SK-N-SH (cell line): ENCODE measurements around the gene IL4. TPM values are rescaled to one million over a fixed set of nuclear protein-coding genes. Genes with fewer than 3 reads are reported as not detected.

Experiments used
- CTCF ChIA-PET: fragments of 300-600, 350-600 bp; formaldehyde crosslinking; extraction: SDS; loops from one replicate; lab custom pipeline; 2021; lab: Yijun Ruan, JAX
- POLR2A ChIA-PET: fragments of 350-600 bp; sonication (Branson Sonifier 250); formaldehyde crosslinking; extraction: SDS; loops from one replicate; lab custom pipeline; 2020; ENCODE audit warnings: antibody characterized with exemption, inconsistent platforms; lab: Yijun Ruan, JAX
- DNase-seq: peaks from one replicate; pipeline ENCODE4 v3.0.0; 2012
- H2AFZ ChIP-seq: fragments of 200-600 bp; sonication (generic); 2 replicates; pipeline ENCODE4 v1.8.1; 2016; ENCODE audit warnings: antibody characterized with exemption, mild to moderate bottlenecking, low read depth
- H3F3A ChIP-seq: fragments of 200-600 bp; sonication (generic); replicated peaks from 2 replicates; pipeline ENCODE3; 2016; ENCODE audit warnings: antibody characterized with exemption, mild to moderate bottlenecking; ENCODE audit not compliant: insufficient read depth
- H3K27ac ChIP-seq, 2 experiments: fragments of 200-500 bp in 1 of 2; fragments of 200-600 bp in 1 of 2; sonication (Bioruptor generic) in 1 of 2; sonication (generic), shearing (Covaris generic) in 1 of 2; 2 replicates each; pipeline versions ENCODE4 v1.5.1 to v1.6.1; 2014 to 2016; ENCODE audit warnings: low read depth in 2 of 2, inconsistent platforms in 1 of 2, low read length in 1 of 2, mild to moderate bottlenecking in 1 of 2, mixed read lengths in 1 of 2
- H3K27me3 ChIP-seq: fragments of 200-600 bp; sonication (generic), shearing (Covaris generic); 2 replicates; pipeline ENCODE4 v1.6.1; 2016; ENCODE audit warnings: mixed run types; ENCODE audit not compliant: insufficient read depth
- H3K36me3 ChIP-seq, 2 experiments: fragments of 200-500 bp in 1 of 2; fragments of 200-600 bp in 1 of 2; sonication (Bioruptor generic) in 1 of 2; sonication (generic) in 1 of 2; replicated peaks in 1 of 2; 2 replicates each; pipeline versions ENCODE3 to v1.5.1; 2014 to 2016; ENCODE audit warnings: low read length in 1 of 2, mild to moderate bottlenecking in 1 of 2; ENCODE audit not compliant: insufficient read depth in 2 of 2, control insufficient read depth in 1 of 2
- H3K4me1 ChIP-seq, 2 experiments: fragments of 200-500 bp in 1 of 2; fragments of 200-600 bp in 1 of 2; sonication (Bioruptor generic) in 1 of 2; sonication (generic), shearing (Covaris generic) in 1 of 2; 2 replicates each; pipeline versions ENCODE4 v1.5.1 to v1.6.1; 2014 to 2016; ENCODE audit warnings: low read depth in 1 of 2, low read length in 1 of 2, mixed run types in 1 of 2; ENCODE audit not compliant: insufficient read depth in 2 of 2, control insufficient read depth in 1 of 2
- H3K4me2 ChIP-seq: fragments of 200-600 bp; sonication (generic), shearing (Covaris generic); 2 replicates; pipeline ENCODE4 v1.6.1; 2017; ENCODE audit warnings: mixed run types
- H3K4me3 ChIP-seq, 2 experiments: fragments of 200-500 bp in 1 of 2; fragments of 200-600 bp in 1 of 2; sonication (Bioruptor generic) in 1 of 2; sonication (generic), shearing (Covaris generic) in 1 of 2; 2 replicates each; pipeline versions ENCODE4 v1.5.1 to v1.8.1; 2014 to 2016; ENCODE audit warnings: low read depth in 2 of 2, inconsistent platforms in 1 of 2, low read length in 1 of 2, mild to moderate bottlenecking in 1 of 2, mixed read lengths in 1 of 2, moderate library complexity in 1 of 2
- H3K79me2 ChIP-seq: fragments of 200-600 bp; sonication (generic); 2 replicates; pipeline ENCODE4 v1.8.1; 2017; ENCODE audit warnings: mild to moderate bottlenecking; ENCODE audit not compliant: insufficient read depth
- H3K9ac ChIP-seq: fragments of 200-600 bp; sonication (generic); 2 replicates; pipeline ENCODE4 v1.6.1; 2017; ENCODE audit warnings: mixed run types
- H3K9me2 ChIP-seq: fragments of 200-600 bp; sonication (generic); 2 replicates; pipeline ENCODE4 v1.6.1; 2017; ENCODE audit warnings: mixed run types
- H3K9me3 ChIP-seq: fragments of 200-600 bp; sonication (generic); 2 replicates; pipeline ENCODE4 v1.6.1; 2017; ENCODE audit warnings: mixed run types, mild to moderate bottlenecking, moderate library complexity
- H4K20me1 ChIP-seq: fragments of 200-600 bp; sonication (generic); 2 replicates; pipeline ENCODE4 v1.6.1; 2017; ENCODE audit warnings: mild to moderate bottlenecking, mixed run types; ENCODE audit not compliant: insufficient read depth
- GABPA ChIP-seq: IDR thresholded peaks from 2 replicates; pipeline ENCODE4 v1.4.0; 2012; ENCODE audit warnings: low read depth, mild to moderate bottlenecking
- GATA2 ChIP-seq: sonication (generic); formaldehyde crosslinking; IDR thresholded peaks from 2 replicates; pipeline ENCODE4 v1.5.0; 2020; ENCODE audit warnings: mild to moderate bottlenecking, missing genetic modification reagents
- NFIC ChIP-seq: IDR thresholded peaks from 2 replicates; pipeline ENCODE4 v1.4.0; 2012; ENCODE audit warnings: borderline replicate concordance
- RAD21 ChIP-seq: IDR thresholded peaks from 2 replicates; pipeline ENCODE4 v1.6.1; 2012; ENCODE audit warnings: mild to moderate bottlenecking, low read length
- RCOR1 ChIP-seq: fragments of 150-350 bp; IDR thresholded peaks from 2 replicates; pipeline ENCODE4 v1.6.1; 2017; ENCODE audit warnings: antibody characterized with exemption, low read length
- SIN3A ChIP-seq: IDR thresholded peaks from 2 replicates; pipeline ENCODE4 v1.6.1; 2012; ENCODE audit warnings: low read depth, mild to moderate bottlenecking, low read length, moderate library complexity, borderline replicate concordance
- SMC3 ChIP-seq: IDR thresholded peaks from 2 replicates; pipeline ENCODE4 v1.6.1; 2012; ENCODE audit warnings: low read depth, low read length, improper control_type of control experiment
- WGBS: methylation state at CpG from one replicate; pipeline ENCODE4 v1.1.6; 2017; ENCODE audit warnings: low lambda C conversion rate; 5-methylcytosine and 5-hydroxymethylcytosine counted together
- polyA plus RNA-seq, 3 experiments: library from polyadenylated mRNA; depleted of rRNA; stranded (reverse); fragments of >200 nt; gene quantifications; 2 replicates each; pipeline ENCODE4 v1.2.3, GENCODE V29; 2012
- TF ChIP-seq, protein P1 (sequence below): IDR thresholded peaks from 2 replicates; pipeline ENCODE4 v1.4.0; 2012; ENCODE audit warnings: low read depth, borderline replicate concordance
- TF ChIP-seq, protein P2 (sequence below): IDR thresholded peaks from 2 replicates; pipeline ENCODE4 v1.4.0; 2012; ENCODE audit warnings: low read depth

The IL4 gene
- polyA plus RNA-seq, 1 of the 3 experiments (the other 2 are of a cell fraction): not detected

DNA sequence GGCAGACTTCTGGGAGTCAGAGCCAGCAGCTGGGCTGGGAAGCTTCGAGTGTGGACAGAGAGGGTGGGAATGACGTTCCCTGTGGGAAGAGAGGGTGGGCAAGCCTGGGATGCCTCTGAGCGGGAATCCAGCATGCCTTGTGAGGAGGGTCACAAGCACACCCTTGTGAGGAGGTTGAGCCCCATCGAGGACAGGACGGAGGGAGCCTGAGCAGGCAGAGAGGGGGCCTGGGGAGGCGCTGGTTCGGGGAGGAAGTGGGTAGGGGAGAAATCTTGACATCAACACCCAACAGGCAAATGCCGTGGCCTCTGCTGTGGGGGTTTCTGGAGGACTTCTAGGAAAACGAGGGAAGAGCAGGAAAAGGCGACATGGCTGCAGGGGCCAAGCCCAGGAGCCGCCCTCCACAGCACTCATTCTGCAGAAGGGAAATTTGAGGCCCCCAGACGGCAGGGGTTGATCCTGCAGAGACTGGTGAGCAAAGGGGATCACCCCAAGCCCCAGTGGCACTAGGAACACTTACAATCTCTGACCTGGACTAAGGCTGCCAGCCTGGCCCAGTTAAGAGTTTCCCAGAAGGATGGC, 16.9 kb upstream of the IL4 start:
- Histone ChIP-seq H3K27ac (no peak overlapping the region), H3K27me3 (no peaks in the 10 kb centered on the region), H3K4me1 (peaks cover 0 to 9% of the 10 kb centered on the region in 2 experiments; a peak in 1 of 4 replicates), H3K9me2 (no peaks in the 10 kb centered on the region), H3F3A (no peaks in the 10 kb centered on the region), H3K4me3 (no peak overlapping the region), H3K9ac (no peak overlapping the region), H3K9me3 (no peaks in the 10 kb centered on the region), H3K4me2 (peak overlapping the region; percentile 57; the same call in 1 of the 2 replicates), H4K20me1 (no peaks in the 10 kb centered on the region), H2AFZ (peak overlapping the region; percentile 82; the same call in 1 of the 2 replicates), H3K79me2 (no peaks in the 10 kb centered on the region), H3K36me3 (no peaks in the 10 kb centered on the region)
- TF ChIP-seq GABPA: no peak
- no peak for TF ChIP-seq SIN3A
- no peak for TF ChIP-seq SMC3
- TF ChIP-seq RAD21: no peak
- WGBS: 93% methylated on average over 12 of the region's 12 CpGs
- POLR2A ChIA-PET: no interaction called here
- DNase-seq: no peak
- CTCF ChIA-PET: interaction anchor here (1.1 to 1.5 kb wide), 2 partner anchors 9 to 164 kb away, joined by 3 to 4 read pairs; no protein-coding TSS in a partner anchor

DNA sequence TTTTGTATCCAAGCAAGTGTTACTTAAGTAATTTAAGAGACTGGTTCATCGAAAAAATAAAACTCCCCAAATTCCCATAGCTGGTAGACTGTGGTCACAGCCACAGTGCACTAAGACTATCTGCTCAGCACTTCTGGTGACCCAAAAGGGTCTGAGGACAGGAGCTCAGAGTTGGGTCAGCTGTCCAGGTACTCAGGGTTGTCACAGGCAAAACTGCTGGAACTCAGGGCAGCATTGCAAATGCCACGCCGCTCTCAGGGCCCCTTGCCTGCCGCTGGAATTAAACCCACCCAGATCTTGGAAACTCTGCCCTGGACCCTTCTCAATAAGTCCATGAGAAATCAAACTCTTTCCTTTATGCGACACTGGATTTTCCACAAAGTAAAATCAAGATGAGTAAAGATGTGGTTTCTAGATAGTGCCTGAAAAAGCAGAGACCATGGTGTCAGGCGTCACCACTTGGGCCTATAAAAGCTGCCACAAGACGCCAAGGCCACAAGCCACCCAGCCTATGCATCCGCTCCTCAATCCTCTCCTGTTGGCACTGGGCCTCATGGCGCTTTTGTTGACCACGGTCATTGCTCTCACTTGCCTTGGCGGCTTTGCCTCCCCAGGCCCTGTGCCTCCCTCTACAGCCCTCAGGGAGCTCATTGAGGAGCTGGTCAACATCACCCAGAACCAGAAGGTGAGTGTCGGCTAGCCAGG, 16.0 kb upstream of the IL4 start, which contains the start of gene IL13:
Gene IL13 (plus strand): TSS at position 498 of the 705 bp plus-strand sequence. CDS start 14 bp downstream, at position 512.
- H3K36me3 ChIP-seq: no peaks in the 10 kb centered on the region
- H3K9ac ChIP-seq: no peak within 1 kb of the TSS
- no peak within 1 kb of the TSS for H2AFZ ChIP-seq
- H3K27me3 ChIP-seq: no peaks in the 10 kb centered on the region
- H4K20me1 ChIP-seq: no peaks in the 10 kb centered on the region
- WGBS: 97% methylated on average over 11 of the region's 12 CpGs
- no peaks in the 10 kb centered on the region for H3F3A ChIP-seq
- H3K9me3 ChIP-seq: no peaks in the 10 kb centered on the region
- CTCF ChIA-PET: interaction anchor here (0.6 to 1.5 kb wide), 2 partner anchors 10 to 74 kb away, joined by 3 read pairs; no protein-coding TSS in a partner anchor
- TF ChIP-seq GATA2 (CRISPR knock-in tag) (no peak), NFIC (no peak), RCOR1 (no peak)
- TF ChIP-seq, protein P1, sequence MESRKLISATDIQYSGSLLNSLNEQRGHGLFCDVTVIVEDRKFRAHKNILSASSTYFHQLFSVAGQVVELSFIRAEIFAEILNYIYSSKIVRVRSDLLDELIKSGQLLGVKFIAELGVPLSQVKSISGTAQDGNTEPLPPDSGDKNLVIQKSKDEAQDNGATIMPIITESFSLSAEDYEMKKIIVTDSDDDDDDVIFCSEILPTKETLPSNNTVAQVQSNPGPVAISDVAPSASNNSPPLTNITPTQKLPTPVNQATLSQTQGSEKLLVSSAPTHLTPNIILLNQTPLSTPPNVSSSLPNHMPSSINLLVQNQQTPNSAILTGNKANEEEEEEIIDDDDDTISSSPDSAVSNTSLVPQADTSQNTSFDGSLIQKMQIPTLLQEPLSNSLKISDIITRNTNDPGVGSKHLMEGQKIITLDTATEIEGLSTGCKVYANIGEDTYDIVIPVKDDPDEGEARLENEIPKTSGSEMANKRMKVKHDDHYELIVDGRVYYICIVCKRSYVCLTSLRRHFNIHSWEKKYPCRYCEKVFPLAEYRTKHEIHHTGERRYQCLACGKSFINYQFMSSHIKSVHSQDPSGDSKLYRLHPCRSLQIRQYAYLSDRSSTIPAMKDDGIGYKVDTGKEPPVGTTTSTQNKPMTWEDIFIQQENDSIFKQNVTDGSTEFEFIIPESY: no peak
- TF ChIP-seq, protein P2, sequence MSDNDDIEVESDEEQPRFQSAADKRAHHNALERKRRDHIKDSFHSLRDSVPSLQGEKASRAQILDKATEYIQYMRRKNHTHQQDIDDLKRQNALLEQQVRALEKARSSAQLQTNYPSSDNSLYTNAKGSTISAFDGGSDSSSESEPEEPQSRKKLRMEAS: no peak
- TF ChIP-seq, all 33 proteins: peak for 0
- Histone ChIP-seq H3K27ac (no peak within 1 kb of the TSS), H3K79me2 (no peaks in the 10 kb centered on the region), H3K4me1 (peaks cover 0 to 9% of the 10 kb centered on the region in 2 experiments; a peak in 1 of 4 replicates), H3K4me3 (no peak within 1 kb of the TSS), H3K4me2 (no peak within 1 kb of the TSS), H3K9me2 (no peaks in the 10 kb centered on the region)
- POLR2A ChIA-PET: interaction anchor here (0.6 kb wide), 1 partner anchor 18 kb away, joined by 5 read pairs; no protein-coding TSS in a partner anchor
- DNase-seq: no peak
